Suprapubic skin (tissue), 4 donors: ENCODE data around the gene EXOC3. TPM values are rescaled to one million over a fixed set of nuclear protein-coding genes. Genes with fewer than 3 reads are reported as not detected.

Source experiments
- DNase-seq, 2 donors: peaks; one replicate each; pipeline ENCODE4 v3.0.0-alpha.2; 2019; ENCODE audit warnings: low spot score in 2 of 2
- H3K27ac ChIP-seq: fragments of 200-600 bp; sonication (generic); one replicate; pipeline ENCODE4 v1.5.1; 2019
- H3K27me3 ChIP-seq: fragments of 200-600 bp; sonication (generic); one replicate; pipeline ENCODE4 v1.5.1; 2019
- H3K36me3 ChIP-seq: fragments of 200-600 bp; sonication (generic); one replicate; pipeline ENCODE4 v1.5.1; 2019
- H3K4me1 ChIP-seq: fragments of 200-600 bp; sonication (generic); one replicate; pipeline ENCODE4 v1.5.1; 2019
- H3K4me3 ChIP-seq: fragments of 200-600 bp; sonication (generic); one replicate; pipeline ENCODE4 v1.5.1; 2019; ENCODE audit warnings: mild to moderate bottlenecking
- H3K9me3 ChIP-seq: fragments of 200-600 bp; sonication (generic); one replicate; pipeline ENCODE4 v1.5.1; 2019
- CTCF ChIP-seq, 2 donors: fragments of 200-600 bp in 1 of 2; fragments of 450-650 bp in 1 of 2; sonication (generic) in 1 of 2; IDR thresholded peaks; one replicate each; pipeline ENCODE4 v1.5.1; 2016 to 2019; ENCODE audit warnings: antibody characterized with exemption in 2 of 2, mild to moderate bottlenecking in 1 of 2, moderate library complexity in 1 of 2
- POLR2AphosphoS5 ChIP-seq, 3 donors: sonication (generic); formaldehyde crosslinking; IDR thresholded peaks; one replicate each; pipeline ENCODE4 v1.6.1; 2017; ENCODE audit warnings: antibody characterized with exemption in 3 of 3
- WGBS: methylation state at CpG from one replicate; pipeline ENCODE4 v1.1.5; 2018; 5-methylcytosine and 5-hydroxymethylcytosine counted together
- total RNA-seq, 4 donors: library from RNA; depleted of rRNA; stranded (reverse); fragments of >200 nt; gene quantifications; one replicate each; pipeline ENCODE4 v1.1.0, GENCODE V29; 2016

Gene EXOC3
- total RNA-seq, 4 donors from 2014 or later: 68.9 to 199 (median 83.4) TPM

- Histone ChIP-seq H3K4me3 (no peak overlapping the region), H3K4me1 (peaks cover 23% of the 10 kb centered on the region), H3K27ac (peak overlapping the region; percentile 46), H3K36me3 (no peaks in the 10 kb centered on the region), H3K27me3 (peaks cover 63% of the 10 kb centered on the region), H3K9me3 (no peaks in the 10 kb centered on the region)
- WGBS: 39% methylated on average over 7 of the region's 10 CpGs
- no peak for TF ChIP-seq CTCF (IDR thresholded peaks at IDR 0.05)
- TF ChIP-seq POLR2AphosphoS5 (IDR thresholded peaks at IDR 0.05): peak in 1 of 3 donors; percentile 38
- DNase-seq: no peak
These were observed 73.5 kb downstream of the EXOC3 start for GRCh38 chr5:516338-516925.

Other genes starting within 250 kb of the EXOC3 start
- gene CCDC127, start 225.0 kb upstream of the EXOC3 start, total RNA-seq: 10 to 100 TPM in 1 of 4 donors, 1 to 10 TPM in 3; 3.1 to 11.7 (median 5.1) TPM
- 10 to 100 TPM; 51.5 to 80.2 (median 68.7) TPM for gene SDHA, start 224.9 kb upstream of the EXOC3 start, total RNA-seq
- 100 to 1,000 TPM in 1 of 4 donors, 10 to 100 TPM in 3; 90.1 to 105 (median 96.7) TPM for gene PDCD6, start 171.5 kb upstream of the EXOC3 start, total RNA-seq
- gene AHRR, start 121.5 kb upstream of the EXOC3 start, total RNA-seq: 10 to 100 TPM in 1 of 4 donors, 1 to 10 TPM in 3; 3.0 to 10.7 (median 4.2) TPM
- 1 to 10 TPM; 3.7 to 5.9 (median 4.3) TPM for gene SLC9A3, start 81.3 kb downstream of the EXOC3 start, total RNA-seq
- gene CEP72, start 169.2 kb downstream of the EXOC3 start, total RNA-seq: 10 to 100 TPM in 2 of 4 donors, 1 to 10 TPM in 2; 8.3 to 13.6 (median 10.9) TPM